Neural cell (in vitro differentiated cells): ENCODE measurements around the gene ATP5F1E. TPM values are rescaled to one million over a fixed set of nuclear protein-coding genes. Genes with fewer than 3 reads are reported as not detected.

ENCODE experiments used
- H2AFZ ChIP-seq: fragments of 200-600, 300-800 bp; sonication (generic), shearing (Covaris generic); 2 replicates; pipeline ENCODE4 v1.6.0; 2014; ENCODE audit warnings: low read depth, mild to moderate bottlenecking, antibody characterized with exemption, low read length, moderate library complexity
- H3F3A ChIP-seq: fragments of 200-600 bp; shearing (Covaris generic); 2 replicates; pipeline ENCODE4 v1.6.1; 2016; ENCODE audit warnings: mild to moderate bottlenecking, moderate library complexity, mixed read lengths, antibody characterized with exemption, low read length; ENCODE audit not compliant: insufficient read depth, poor library complexity, severe bottlenecking
- H3K27ac ChIP-seq: fragments of 200-600, 300-800 bp; sonication (generic), shearing (Covaris generic); 2 replicates; pipeline ENCODE4 v1.5.1; 2014; ENCODE audit warnings: mild to moderate bottlenecking, low read length, moderate library complexity
- H3K27me3 ChIP-seq: fragments of 300-800, 200-600 bp; sonication (generic), shearing (Covaris generic); 2 replicates; pipeline ENCODE4 v1.6.0; 2014; ENCODE audit warnings: mild to moderate bottlenecking, low read depth, low read length, moderate library complexity; ENCODE audit not compliant: insufficient read depth
- H3K36me3 ChIP-seq: fragments of 300-800, 200-600 bp; sonication (generic), shearing (Covaris generic); 2 replicates; pipeline ENCODE4 v1.5.1; 2014; ENCODE audit warnings: mild to moderate bottlenecking, antibody characterized with exemption, low read length, moderate library complexity; ENCODE audit not compliant: insufficient read depth
- H3K4me2 ChIP-seq: fragments of 300-800, 200-600 bp; sonication (generic), shearing (Covaris generic); 2 replicates; pipeline ENCODE4 v1.6.0; 2014; ENCODE audit warnings: mild to moderate bottlenecking, low read length
- H3K4me3 ChIP-seq: fragments of 300-800, 200-600 bp; sonication (generic), shearing (Covaris generic); 2 replicates; pipeline ENCODE4 v1.5.1; 2014; ENCODE audit warnings: mild to moderate bottlenecking, low read length, moderate library complexity
- H3K79me2 ChIP-seq: fragments of 200-600 bp; shearing (Covaris generic); replicated peaks from 2 replicates; pipeline ENCODE4 v1.6.0; 2014; ENCODE audit warnings: mild to moderate bottlenecking, low read length, moderate library complexity; ENCODE audit not compliant: insufficient read depth
- H3K9ac ChIP-seq: fragments of 300-800, 200-600 bp; sonication (generic), shearing (Covaris generic); 2 replicates; pipeline ENCODE4 v1.6.1; 2016; ENCODE audit warnings: mild to moderate bottlenecking, low read length, mixed read lengths
- H3K9me2 ChIP-seq: fragments of 200-600 bp; shearing (Covaris generic); 2 replicates; pipeline ENCODE4 v1.6.1; 2016; ENCODE audit warnings: mild to moderate bottlenecking, low read length, mixed read lengths; ENCODE audit not compliant: insufficient read depth
- H3K9me3 ChIP-seq: fragments of 200-600, 300-800 bp; sonication (generic), shearing (Covaris generic); 2 replicates; pipeline ENCODE4 v1.6.1; 2016; ENCODE audit warnings: mild to moderate bottlenecking, mixed run types, low read length, moderate library complexity, mixed read lengths
- H4K20me1 ChIP-seq: fragments of 200-600 bp; shearing (Covaris generic); 2 replicates; pipeline ENCODE4 v1.6.1; 2016; ENCODE audit warnings: mild to moderate bottlenecking, mixed run types; ENCODE audit not compliant: insufficient read depth
- EP300 ChIP-seq: fragments of 450-650 bp; conservative IDR thresholded peaks from 2 replicates; pipeline ENCODE4 v1.6.1; 2014; ENCODE audit warnings: antibody characterized with exemption, mild to moderate bottlenecking, moderate library complexity; ENCODE audit not compliant: poor library complexity, severe bottlenecking
- EZH2 ChIP-seq: fragments of 200-600, 300-800 bp; shearing (Covaris generic), sonication (generic); IDR thresholded peaks from 2 replicates; pipeline ENCODE4 v1.6.1; 2014; ENCODE audit warnings: antibody characterized with exemption, low read length, borderline replicate concordance, mild to moderate bottlenecking; ENCODE audit not compliant: insufficient read depth, poor library complexity, severe bottlenecking
- MXI1 ChIP-seq: fragments of 450-650 bp; conservative IDR thresholded peaks from 2 replicates; pipeline ENCODE4 v1.6.1; 2014; ENCODE audit warnings: antibody characterized with exemption, mild to moderate bottlenecking; ENCODE audit not compliant: poor library complexity, severe bottlenecking
- POLR2AphosphoS5 ChIP-seq: IDR thresholded peaks from 2 replicates; pipeline ENCODE4 v1.6.1; 2012
- RAD21 ChIP-seq: fragments of 450-650 bp; conservative IDR thresholded peaks from 2 replicates; pipeline ENCODE4 v1.6.1; 2014; ENCODE audit warnings: antibody characterized with exemption, mild to moderate bottlenecking, moderate library complexity
- SMC3 ChIP-seq: fragments of 450-650 bp; conservative IDR thresholded peaks from 2 replicates; pipeline ENCODE4 v1.6.1; 2014; ENCODE audit warnings: antibody characterized with exemption, mild to moderate bottlenecking, moderate library complexity; ENCODE audit not compliant: poor library complexity
- TAF1 ChIP-seq: IDR thresholded peaks from 2 replicates; pipeline ENCODE4 v1.6.1; 2012; ENCODE audit warnings: low read depth
- polyA plus RNA-seq: library from polyadenylated mRNA; depleted of rRNA; stranded (reverse); fragments of >200 nt; gene quantifications from 2 replicates; pipeline ENCODE4 v1.2.3, GENCODE V29; 2014
- TF ChIP-seq, protein P1 (sequence below): IDR thresholded peaks from 2 replicates; pipeline ENCODE4 v1.6.1; 2012; ENCODE audit warnings: borderline replicate concordance
- TF ChIP-seq, protein P2 (sequence below): fragments of 450-650 bp; IDR thresholded peaks from 2 replicates; pipeline ENCODE4 v1.5.1; 2014; ENCODE audit warnings: antibody characterized with exemption, mild to moderate bottlenecking, moderate library complexity; ENCODE audit not compliant: poor library complexity, severe bottlenecking

ATP5F1E gene
- polyA plus RNA-seq, 1 donor from 2014 or later, result 133 TPM

GRCh38 chr20:59044796-59045195 is 12.7 kb upstream of the ATP5F1E start:
- no peaks in the 10 kb centered on the region for H4K20me1 ChIP-seq
- H3F3A ChIP-seq, result no peaks in the 10 kb centered on the region
- H3K9ac ChIP-seq, result no peak overlapping the region
- no peaks in the 10 kb centered on the region for H3K79me2 ChIP-seq
- H3K4me3 ChIP-seq, result no peak overlapping the region
- no peaks in the 10 kb centered on the region for H3K27me3 ChIP-seq
- TF ChIP-seq POLR2AphosphoS5 (no peak), EP300 (no peak), EZH2 (no peak), TAF1 (no peak), SMC3 (no peak), MXI1 (no peak), RAD21 (no peak)
- TF ChIP-seq, protein P1, sequence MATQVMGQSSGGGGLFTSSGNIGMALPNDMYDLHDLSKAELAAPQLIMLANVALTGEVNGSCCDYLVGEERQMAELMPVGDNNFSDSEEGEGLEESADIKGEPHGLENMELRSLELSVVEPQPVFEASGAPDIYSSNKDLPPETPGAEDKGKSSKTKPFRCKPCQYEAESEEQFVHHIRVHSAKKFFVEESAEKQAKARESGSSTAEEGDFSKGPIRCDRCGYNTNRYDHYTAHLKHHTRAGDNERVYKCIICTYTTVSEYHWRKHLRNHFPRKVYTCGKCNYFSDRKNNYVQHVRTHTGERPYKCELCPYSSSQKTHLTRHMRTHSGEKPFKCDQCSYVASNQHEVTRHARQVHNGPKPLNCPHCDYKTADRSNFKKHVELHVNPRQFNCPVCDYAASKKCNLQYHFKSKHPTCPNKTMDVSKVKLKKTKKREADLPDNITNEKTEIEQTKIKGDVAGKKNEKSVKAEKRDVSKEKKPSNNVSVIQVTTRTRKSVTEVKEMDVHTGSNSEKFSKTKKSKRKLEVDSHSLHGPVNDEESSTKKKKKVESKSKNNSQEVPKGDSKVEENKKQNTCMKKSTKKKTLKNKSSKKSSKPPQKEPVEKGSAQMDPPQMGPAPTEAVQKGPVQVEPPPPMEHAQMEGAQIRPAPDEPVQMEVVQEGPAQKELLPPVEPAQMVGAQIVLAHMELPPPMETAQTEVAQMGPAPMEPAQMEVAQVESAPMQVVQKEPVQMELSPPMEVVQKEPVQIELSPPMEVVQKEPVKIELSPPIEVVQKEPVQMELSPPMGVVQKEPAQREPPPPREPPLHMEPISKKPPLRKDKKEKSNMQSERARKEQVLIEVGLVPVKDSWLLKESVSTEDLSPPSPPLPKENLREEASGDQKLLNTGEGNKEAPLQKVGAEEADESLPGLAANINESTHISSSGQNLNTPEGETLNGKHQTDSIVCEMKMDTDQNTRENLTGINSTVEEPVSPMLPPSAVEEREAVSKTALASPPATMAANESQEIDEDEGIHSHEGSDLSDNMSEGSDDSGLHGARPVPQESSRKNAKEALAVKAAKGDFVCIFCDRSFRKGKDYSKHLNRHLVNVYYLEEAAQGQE, result no peak
- TF ChIP-seq, protein P2, sequence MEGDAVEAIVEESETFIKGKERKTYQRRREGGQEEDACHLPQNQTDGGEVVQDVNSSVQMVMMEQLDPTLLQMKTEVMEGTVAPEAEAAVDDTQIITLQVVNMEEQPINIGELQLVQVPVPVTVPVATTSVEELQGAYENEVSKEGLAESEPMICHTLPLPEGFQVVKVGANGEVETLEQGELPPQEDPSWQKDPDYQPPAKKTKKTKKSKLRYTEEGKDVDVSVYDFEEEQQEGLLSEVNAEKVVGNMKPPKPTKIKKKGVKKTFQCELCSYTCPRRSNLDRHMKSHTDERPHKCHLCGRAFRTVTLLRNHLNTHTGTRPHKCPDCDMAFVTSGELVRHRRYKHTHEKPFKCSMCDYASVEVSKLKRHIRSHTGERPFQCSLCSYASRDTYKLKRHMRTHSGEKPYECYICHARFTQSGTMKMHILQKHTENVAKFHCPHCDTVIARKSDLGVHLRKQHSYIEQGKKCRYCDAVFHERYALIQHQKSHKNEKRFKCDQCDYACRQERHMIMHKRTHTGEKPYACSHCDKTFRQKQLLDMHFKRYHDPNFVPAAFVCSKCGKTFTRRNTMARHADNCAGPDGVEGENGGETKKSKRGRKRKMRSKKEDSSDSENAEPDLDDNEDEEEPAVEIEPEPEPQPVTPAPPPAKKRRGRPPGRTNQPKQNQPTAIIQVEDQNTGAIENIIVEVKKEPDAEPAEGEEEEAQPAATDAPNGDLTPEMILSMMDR, result no peak
- no peaks in the 10 kb centered on the region for H3K36me3 ChIP-seq
- peak overlapping the region; percentile 18 for H3K27ac ChIP-seq
- H3K9me3 ChIP-seq, result no peaks in the 10 kb centered on the region
- no peak overlapping the region for H2AFZ ChIP-seq
- no peaks in the 10 kb centered on the region for H3K9me2 ChIP-seq
- H3K4me2 ChIP-seq, result no peak overlapping the region

DNA sequence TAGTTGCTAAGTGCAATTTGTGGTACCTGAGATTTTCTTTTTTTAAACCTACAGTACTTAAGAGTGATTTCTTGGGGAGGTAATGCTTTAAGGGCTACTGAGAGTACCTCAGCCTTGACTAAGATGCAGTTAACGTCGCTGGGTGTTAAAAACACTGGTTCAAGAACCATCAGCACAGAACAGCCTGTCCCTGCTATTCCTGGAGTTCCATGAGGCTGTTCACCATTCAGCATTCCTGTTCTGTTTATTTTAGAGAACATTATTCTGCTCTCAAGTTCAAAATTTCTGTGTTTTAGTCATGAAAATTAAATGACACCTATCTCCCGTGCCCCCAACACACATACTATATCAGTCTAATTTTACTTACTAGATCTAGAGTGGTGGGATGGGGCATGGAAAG is 12.2 kb upstream of the ATP5F1E start:
- Histone ChIP-seq H3K27me3 (no peaks in the 10 kb centered on the region), H3K4me2 (no peak overlapping the region), H3K9me3 (no peaks in the 10 kb centered on the region), H3K9me2 (no peaks in the 10 kb centered on the region), H3K36me3 (no peaks in the 10 kb centered on the region), H3K27ac (peak overlapping the region; percentile 46), H4K20me1 (no peaks in the 10 kb centered on the region), H3K79me2 (no peaks in the 10 kb centered on the region), H3K4me3 (no peak overlapping the region), H3F3A (no peaks in the 10 kb centered on the region), H3K9ac (no peak overlapping the region), H2AFZ (no peak overlapping the region)
- TF ChIP-seq SMC3 (no peak), MXI1 (no peak), POLR2AphosphoS5 (no peak), EZH2 (no peak), EP300 (no peak)
- TF ChIP-seq, protein P2, result no peak
- TF ChIP-seq, protein P1, result no peak
